A673 (cell line): ENCODE data around the gene RFT1. TPM values are rescaled to one million over a fixed set of nuclear protein-coding genes. Genes with fewer than 3 reads are reported as not detected.

Experiments used
- BruUV-seq: library from RNA; stranded (reverse); fragments of 400-500 nt; replicated peaks from 2 replicates; lab custom pipeline; 2021; lab: Mats Ljungman, UMichigan
- CTCF ChIA-PET: fragments of 300-600 bp; sonication (Branson Sonifier 250); formaldehyde crosslinking; loops from one replicate; lab custom pipeline; 2022; ENCODE audit warnings: antibody characterized with exemption; lab: Charles Lee
- POLR2A ChIA-PET: fragments of 300-600 bp; sonication (Branson Sonifier 250); formaldehyde crosslinking; loops from one replicate; lab custom pipeline; 2022; ENCODE audit warnings: antibody characterized with exemption; ENCODE audit not compliant: low non-redundant PET; lab: Charles Lee
- DNase-seq: peaks from one replicate; pipeline ENCODE4 v3.0.0-alpha.2; 2015; ENCODE audit warnings: low spot score
- H3K27ac ChIP-seq: fragments of 200-600 bp; sonication (generic); 2 replicates; pipeline ENCODE4 v1.5.1; 2016; ENCODE audit warnings: mixed run types, low read depth, mild to moderate bottlenecking, mixed read lengths, antibody characterized with exemption, low read length; ENCODE audit not compliant: poor library complexity, severe bottlenecking
- H3K27me3 ChIP-seq: fragments of 200-600 bp; sonication (generic); replicated peaks from 2 replicates; pipeline ENCODE4 v1.6.1; 2017; ENCODE audit warnings: mixed run types, low read depth, mild to moderate bottlenecking, mixed read lengths, antibody characterized with exemption, low read length; ENCODE audit not compliant: insufficient read depth, poor library complexity
- H3K36me3 ChIP-seq: fragments of 200-600 bp; sonication (generic); 2 replicates; pipeline ENCODE4 v1.6.1; 2016; ENCODE audit warnings: mixed run types, mild to moderate bottlenecking, mixed read lengths, antibody characterized with exemption, low read length; ENCODE audit not compliant: insufficient read depth, poor library complexity, severe bottlenecking
- H3K4me1 ChIP-seq: fragments of 200-600 bp; sonication (generic); 2 replicates; pipeline ENCODE4 v1.6.1; 2017; ENCODE audit warnings: mixed run types, mild to moderate bottlenecking, mixed read lengths, antibody characterized with exemption, low read length; ENCODE audit not compliant: insufficient read depth, poor library complexity, severe bottlenecking
- H3K4me3 ChIP-seq: fragments of 200-600 bp; sonication (generic); 2 replicates; pipeline ENCODE4 v1.5.1; 2016; ENCODE audit warnings: low read depth, mixed run types, mild to moderate bottlenecking, mixed read lengths, low read length; ENCODE audit not compliant: poor library complexity, severe bottlenecking
- H3K9me3 ChIP-seq: fragments of 200-600 bp; sonication (generic); 2 replicates; pipeline ENCODE4 v1.6.1; 2016; ENCODE audit warnings: mixed run types, low read depth, mild to moderate bottlenecking, mixed read lengths, antibody characterized with exemption, low read length; ENCODE audit not compliant: poor library complexity, severe bottlenecking
- CTCF ChIP-seq: fragments of 300-800, 200-600 bp; sonication (generic); conservative IDR thresholded peaks from 2 replicates; pipeline ENCODE4 v1.5.1; 2017; ENCODE audit warnings: low read depth, mild to moderate bottlenecking, antibody characterized with exemption, low read length, moderate library complexity, mixed read lengths
- EZH2 ChIP-seq: fragments of 200-600 bp; sonication (generic); IDR thresholded peaks from 2 replicates; pipeline ENCODE4 v1.6.1; 2017; ENCODE audit warnings: borderline replicate concordance, low read depth, mild to moderate bottlenecking, mixed read lengths, antibody characterized with exemption, low read length; ENCODE audit not compliant: poor library complexity, severe bottlenecking
- intact Hi-C: fragments of 100-400 bp; cut with micrococcal nuclease; formaldehyde crosslinking; loops from one replicate; pipeline ENCODE4 v1.10.0; 2022; ENCODE audit not compliant: unreplicated experiment
- total RNA-seq: library from RNA; stranded (reverse); gene quantifications from 2 replicates; pipeline ENCODE4 v1.2.3, GENCODE V29; 2021

Gene RFT1
- total RNA-seq, 1 experiment from 2014 or later = 16.7 TPM

DNA sequence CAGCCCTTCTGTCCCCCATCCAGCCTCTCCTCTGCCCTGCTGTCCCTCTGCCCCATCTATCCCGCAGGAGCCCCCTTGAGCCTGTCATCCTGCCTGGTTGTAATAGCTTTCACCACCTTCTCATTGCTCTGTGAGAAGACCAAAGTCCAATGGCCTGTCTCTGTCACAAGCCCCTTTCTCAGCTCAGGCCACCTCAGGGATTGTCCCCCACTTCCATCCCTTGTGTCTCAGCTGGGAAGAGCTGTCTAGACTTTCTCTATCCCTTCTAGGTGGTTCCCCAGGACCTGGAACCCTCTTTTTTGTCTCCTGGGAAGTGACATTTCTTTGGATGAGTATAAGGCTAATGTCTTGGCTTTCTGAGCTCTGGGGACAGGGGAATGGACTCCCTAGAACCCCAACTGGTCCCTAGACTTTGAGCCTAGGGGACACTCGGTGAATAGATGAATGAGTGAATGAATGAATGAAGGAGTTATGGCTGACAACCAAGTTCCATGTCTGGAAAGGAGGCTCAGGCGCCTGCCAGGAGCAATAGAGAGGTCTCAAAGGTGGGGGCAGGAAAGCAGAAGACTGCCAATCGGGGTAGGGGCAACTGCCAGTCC is 29.9 kb upstream of the RFT1 start:
- POLR2A ChIA-PET = no interaction called here
- Histone ChIP-seq H3K27ac (no peak overlapping the region), H3K27me3 (no peaks in the 10 kb centered on the region), H3K4me1 (no peaks in the 10 kb centered on the region), H3K36me3 (no peaks in the 10 kb centered on the region), H3K9me3 (no peaks in the 10 kb centered on the region), H3K4me3 (peak overlapping the region; percentile 56)
- DNase-seq = no peak
- no TSS peak for BruUV-seq
- intact Hi-C loops = no loop called here
- CTCF ChIA-PET = no interaction called here
- no peak for TF ChIP-seq CTCF
- no peak for TF ChIP-seq EZH2

DNA sequence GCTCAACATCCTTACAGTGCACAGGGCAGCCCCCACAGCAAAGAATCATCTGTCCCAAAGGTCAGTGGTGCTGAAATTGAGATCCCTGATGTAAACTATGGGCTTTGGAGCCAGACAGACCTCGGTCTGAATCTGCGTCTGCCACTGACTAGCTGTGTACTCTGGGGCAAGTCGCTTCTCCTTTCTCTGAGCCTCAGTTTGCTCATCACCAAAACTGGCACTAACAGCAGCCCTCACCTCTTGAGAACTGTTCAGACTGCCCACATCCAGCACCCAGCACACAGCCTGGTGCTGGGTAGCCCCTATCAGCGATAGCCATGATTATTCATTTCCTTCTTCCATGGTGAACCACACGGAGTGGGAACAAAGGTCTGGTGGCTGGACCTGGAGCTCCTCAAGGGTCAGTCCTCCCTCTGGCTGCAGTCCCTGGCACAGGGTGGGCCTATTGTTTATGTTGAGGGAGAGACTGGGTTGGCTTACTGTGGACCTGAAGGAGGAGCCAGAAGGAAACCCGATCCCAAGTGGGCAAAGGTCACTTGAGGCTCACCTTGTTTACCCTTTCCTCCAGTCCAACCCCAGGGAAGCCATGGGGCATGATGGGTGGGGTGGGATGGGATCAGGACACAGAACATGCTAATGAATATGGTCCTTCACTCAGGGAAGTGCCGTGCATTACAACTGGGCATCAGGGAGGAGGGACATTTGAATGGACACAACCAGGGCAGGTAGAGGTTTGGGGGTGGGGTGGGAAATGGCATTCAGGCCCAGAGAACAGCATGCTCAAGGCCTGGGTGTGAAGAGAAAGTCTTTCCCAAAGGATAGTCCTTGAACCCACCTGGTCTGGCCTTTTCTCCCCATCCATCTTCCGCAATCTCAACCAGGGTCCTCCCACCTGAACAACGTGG is 29.2 kb upstream of the RFT1 start:
- TF ChIP-seq EZH2 = no peak
- TF ChIP-seq CTCF = no peak
- Histone ChIP-seq H3K36me3 (no peaks in the 10 kb centered on the region), H3K27ac (no peak overlapping the region), H3K27me3 (no peaks in the 10 kb centered on the region), H3K4me3 (no peak overlapping the region), H3K4me1 (no peaks in the 10 kb centered on the region), H3K9me3 (no peaks in the 10 kb centered on the region)
- BruUV-seq = no TSS peak
- ChIA-PET POLR2A (no interaction called here), CTCF (no interaction called here)
- DNase-seq = no peak
- intact Hi-C loops = no loop called here

GRCh38 chr3:53158765-53159155 is 28.5 kb upstream of the RFT1 start:
- Histone ChIP-seq H3K27ac (no peak overlapping the region), H3K27me3 (no peaks in the 10 kb centered on the region), H3K4me1 (no peaks in the 10 kb centered on the region), H3K4me3 (no peak overlapping the region), H3K9me3 (no peaks in the 10 kb centered on the region), H3K36me3 (no peaks in the 10 kb centered on the region)
- BruUV-seq = no TSS peak
- CTCF ChIA-PET = no interaction called here
- intact Hi-C loops = no loop called here
- DNase-seq = no peak
- POLR2A ChIA-PET = no interaction called here
- TF ChIP-seq EZH2 (no peak), CTCF (no peak)
